CD14-positive monocyte (primary cell): Measurements from ENCODE around the gene CTNNBL1. TPM values are rescaled to one million over a fixed set of nuclear protein-coding genes. Genes with fewer than 3 reads are reported as not detected.

Experiments used
- DNase-seq, 3 donors: peaks; one replicate each; pipeline ENCODE4 v3.0.0-alpha.2; 2011 to 2022
- H2AFZ ChIP-seq: 2 replicates; pipeline ENCODE4 v1.6.0; 2012; ENCODE audit warnings: mild to moderate bottlenecking, low read depth, low read length, inconsistent platforms; ENCODE audit not compliant: insufficient read depth, poor library complexity, severe bottlenecking
- H3K27ac ChIP-seq, 2 donors: 1 replicate in 1 of 2; 2 replicates in 1 of 2; pipeline ENCODE4 v1.5.1; 2012 to 2013; ENCODE audit warnings: low read length in 2 of 2, control low read depth in 1 of 2, inconsistent platforms in 1 of 2, low read depth in 1 of 2, mild to moderate bottlenecking in 1 of 2
- H3K27me3 ChIP-seq, 2 donors: one replicate each; pipeline versions ENCODE4 v1.6.0 to v1.6.1; 2011 to 2013; ENCODE audit warnings: low read length in 2 of 2; ENCODE audit not compliant: control insufficient read depth in 2 of 2, insufficient read depth in 2 of 2
- H3K36me3 ChIP-seq, 2 donors: replicated peaks in 1 of 2; 1 replicate in 1 of 2; 2 replicates in 1 of 2; pipeline versions ENCODE4 v1.5.1 to v1.6.1; 2012 to 2013; ENCODE audit warnings: low read length in 2 of 2, control low read depth in 1 of 2, inconsistent platforms in 1 of 2, mild to moderate bottlenecking in 1 of 2; ENCODE audit not compliant: insufficient read depth in 2 of 2, control insufficient read depth in 1 of 2
- H3K4me1 ChIP-seq, 2 donors: 1 replicate in 1 of 2; 2 replicates in 1 of 2; pipeline versions ENCODE4 v1.5.1 to v1.6.1; 2012 to 2013; ENCODE audit warnings: low read length in 2 of 2, control low read depth in 1 of 2, inconsistent platforms in 1 of 2, mild to moderate bottlenecking in 1 of 2, moderate library complexity in 1 of 2; ENCODE audit not compliant: insufficient read depth in 2 of 2, control insufficient read depth in 1 of 2
- H3K4me2 ChIP-seq: replicated peaks from 2 replicates; pipeline ENCODE3; 2012; ENCODE audit warnings: low read length, moderate library complexity, mild to moderate bottlenecking; ENCODE audit not compliant: poor library complexity, severe bottlenecking; ENCODE audit errors: extremely low read depth
- H3K4me3 ChIP-seq, 3 experiments: fragments of 200-600 bp in 1 of 3; sonication (generic) in 1 of 3; replicated peaks in 1 of 3; 1 replicate in 2 of 3; 2 replicates in 1 of 3; pipeline ENCODE4 v1.5.1; 2011 to 2013; ENCODE audit warnings: low read length in 3 of 3, mild to moderate bottlenecking in 3 of 3, control low read depth in 2 of 3, low read depth in 2 of 3, inconsistent platforms in 1 of 3, moderate library complexity in 1 of 3
- H3K79me2 ChIP-seq: 2 replicates; pipeline ENCODE4 v1.6.0; 2012; ENCODE audit warnings: mild to moderate bottlenecking, control low read depth, inconsistent platforms, low read length, moderate library complexity; ENCODE audit not compliant: insufficient read depth
- H3K9ac ChIP-seq: 2 replicates; pipeline ENCODE4 v1.6.0; 2017; ENCODE audit warnings: low read length, mild to moderate bottlenecking; ENCODE audit not compliant: insufficient read depth, poor library complexity, severe bottlenecking
- H3K9me3 ChIP-seq, 2 donors: replicated peaks in 1 of 2; 1 replicate in 1 of 2; 2 replicates in 1 of 2; pipeline versions ENCODE4 v1.5.1 to v1.6.1; 2012 to 2013; ENCODE audit warnings: low read length in 2 of 2, control low read depth in 1 of 2; ENCODE audit not compliant: control insufficient read depth in 1 of 2, insufficient read depth in 1 of 2
- H4K20me1 ChIP-seq: 2 replicates; pipeline ENCODE4 v1.6.0; 2012; ENCODE audit warnings: mild to moderate bottlenecking, low read length, control low read depth, moderate library complexity; ENCODE audit not compliant: insufficient read depth
- H3K27ac Mint-ChIP-seq, 7 donors: one replicate each; pipeline ENCODE4 v1.8.0; 2020; ENCODE audit warnings: mild to moderate bottlenecking in 7 of 7, mixed read lengths in 7 of 7, moderate library complexity in 6 of 7, inconsistent platforms in 2 of 7
- H3K27me3 Mint-ChIP-seq, 3 donors: one replicate each; pipeline ENCODE4 v1.8.0; 2021 to 2022; ENCODE audit warnings: low read depth in 3 of 3, mild to moderate bottlenecking in 3 of 3, mixed read lengths in 3 of 3, moderate library complexity in 3 of 3, inconsistent platforms in 1 of 3
- H3K36me3 Mint-ChIP-seq, 2 donors: one replicate each; pipeline ENCODE4 v1.8.0; 2020; ENCODE audit warnings: mixed read lengths in 2 of 2, inconsistent platforms in 1 of 2, mild to moderate bottlenecking in 1 of 2
- H3K4me1 Mint-ChIP-seq: one replicate; pipeline ENCODE4 v1.8.0; 2020; ENCODE audit warnings: mild to moderate bottlenecking, mixed read lengths
- H3K4me3 Mint-ChIP-seq, 2 donors: one replicate each; pipeline ENCODE4 v1.8.0; 2020; ENCODE audit warnings: mild to moderate bottlenecking in 2 of 2, mixed read lengths in 2 of 2, moderate library complexity in 1 of 2
- H3K9me3 Mint-ChIP-seq, 7 donors: one replicate each; pipeline ENCODE4 v1.8.0; 2020 to 2022; ENCODE audit warnings: mixed read lengths in 7 of 7, mild to moderate bottlenecking in 6 of 7, moderate library complexity in 6 of 7, inconsistent platforms in 2 of 7
- CTCF ChIP-seq: fragments of 200-600 bp; IDR thresholded peaks from one replicate; pipeline ENCODE4 v1.8.0; 2022; ENCODE audit warnings: antibody characterized with exemption, mild to moderate bottlenecking
- WGBS: methylation state at CpG from one replicate; pipeline ENCODE4 v1.1.5; 2013; ENCODE audit warnings: missing lambda C conversion rate; ENCODE audit not compliant: insufficient coverage; 5-methylcytosine and 5-hydroxymethylcytosine counted together
- intact Hi-C, 2 donors: fragments of 100-400 bp; cut with micrococcal nuclease; formaldehyde crosslinking; loops; one replicate each; pipeline versions ENCODE4 v1.15.0 to v1.15.1; 2023
- polyA plus RNA-seq, 3 donors: library from polyadenylated mRNA; depleted of rRNA in 1 of 3; unstranded in 2 of 3; stranded (reverse) in 1 of 3; fragments of 300-500 nt in 2 of 3; fragments of >200 nt in 1 of 3; fragmentation: Illumina TruSeq in 2 of 3; gene quantifications; 1 replicate in 2 of 3; 2 replicates in 1 of 3; pipeline ENCODE4 v1.2.3, GENCODE V29; 2012 to 2021

Gene CTNNBL1
- polyA plus RNA-seq, 3 donors, result 35.5 to 83.2 (median 77.3) TPM

GRCh38 chr20:37725855-37726254, 32.0 kb downstream of the CTNNBL1 start:
- Mint-ChIP-seq H3K27ac (no peak overlapping the region), H3K36me3 (peaks cover 15 to 17% of the 10 kb centered on the region in 2 donors), H3K4me1 (peaks cover 4% of the 10 kb centered on the region), H3K4me3 (no peak overlapping the region), H3K27me3 (no peaks in the 10 kb centered on the region), H3K9me3 (peaks cover 3 to 12% (median 7%) of the 10 kb centered on the region in 7 donors)
- peaks cover 0 to 18% of the 10 kb centered on the region in 2 donors for H3K36me3 ChIP-seq
- no peaks in the 10 kb centered on the region for H3K4me1 ChIP-seq
- no peak overlapping the region for H3K9ac ChIP-seq
- intact Hi-C loops, result no loop called here
- H3K4me2 ChIP-seq, result no peak overlapping the region
- TF ChIP-seq CTCF, result no peak
- H3K27ac ChIP-seq, result no peak overlapping the region
- no peaks in the 10 kb centered on the region for H3K27me3 ChIP-seq
- DNase-seq, result no peak
- H2AFZ ChIP-seq, result no peak overlapping the region
- peaks cover 88% of the 10 kb centered on the region for H4K20me1 ChIP-seq
- peaks cover 3 to 6% of the 10 kb centered on the region in 2 donors for H3K9me3 ChIP-seq
- H3K4me3 ChIP-seq, result no peak overlapping the region
- WGBS, result 100% methylated on average over 1 of the region's 5 CpGs
- H3K79me2 ChIP-seq, result peaks cover 48% of the 10 kb centered on the region

- Histone ChIP-seq H3K79me2 (peaks cover 44% of the 10 kb centered on the region), H3K27ac (no peak overlapping the region), H3K4me2 (no peak overlapping the region), H3K9ac (no peak overlapping the region), H3K27me3 (no peaks in the 10 kb centered on the region), H2AFZ (no peak overlapping the region), H4K20me1 (peaks cover 84% of the 10 kb centered on the region), H3K9me3 (peaks cover under 1 to 3% of the 10 kb centered on the region in 2 donors), H3K4me1 (no peaks in the 10 kb centered on the region), H3K36me3 (peaks cover 0 to 16% of the 10 kb centered on the region in 2 donors), H3K4me3 (no peak overlapping the region)
- peaks cover 14 to 18% of the 10 kb centered on the region in 2 donors for H3K36me3 Mint-ChIP-seq
- DNase-seq, result no peak
- intact Hi-C loops, result no loop called here
- H3K27ac Mint-ChIP-seq, result no peak overlapping the region
- no peak overlapping the region for H3K4me3 Mint-ChIP-seq
- peaks cover 4% of the 10 kb centered on the region for H3K4me1 Mint-ChIP-seq
- no peaks in the 10 kb centered on the region for H3K27me3 Mint-ChIP-seq
- no peak for TF ChIP-seq CTCF
- peaks cover 3 to 9% (median 7%) of the 10 kb centered on the region in 7 donors for H3K9me3 Mint-ChIP-seq
These were observed 32.5 kb downstream of the CTNNBL1 start for GRCh38 chr20:37726321-37726720.
